GM20431 (cell line): Measurements from ENCODE around the gene LKAAEAR1.

Experiments
- in situ Hi-C: fragments of 300-500 bp; cut with MseI, MboI; formaldehyde crosslinking; loops from one replicate; pipeline ENCODE4 v1.15.0; 2020; ENCODE audit warnings: low sequenced_read_pairs; ENCODE audit not compliant: unreplicated experiment

The LKAAEAR1 gene

DNA sequence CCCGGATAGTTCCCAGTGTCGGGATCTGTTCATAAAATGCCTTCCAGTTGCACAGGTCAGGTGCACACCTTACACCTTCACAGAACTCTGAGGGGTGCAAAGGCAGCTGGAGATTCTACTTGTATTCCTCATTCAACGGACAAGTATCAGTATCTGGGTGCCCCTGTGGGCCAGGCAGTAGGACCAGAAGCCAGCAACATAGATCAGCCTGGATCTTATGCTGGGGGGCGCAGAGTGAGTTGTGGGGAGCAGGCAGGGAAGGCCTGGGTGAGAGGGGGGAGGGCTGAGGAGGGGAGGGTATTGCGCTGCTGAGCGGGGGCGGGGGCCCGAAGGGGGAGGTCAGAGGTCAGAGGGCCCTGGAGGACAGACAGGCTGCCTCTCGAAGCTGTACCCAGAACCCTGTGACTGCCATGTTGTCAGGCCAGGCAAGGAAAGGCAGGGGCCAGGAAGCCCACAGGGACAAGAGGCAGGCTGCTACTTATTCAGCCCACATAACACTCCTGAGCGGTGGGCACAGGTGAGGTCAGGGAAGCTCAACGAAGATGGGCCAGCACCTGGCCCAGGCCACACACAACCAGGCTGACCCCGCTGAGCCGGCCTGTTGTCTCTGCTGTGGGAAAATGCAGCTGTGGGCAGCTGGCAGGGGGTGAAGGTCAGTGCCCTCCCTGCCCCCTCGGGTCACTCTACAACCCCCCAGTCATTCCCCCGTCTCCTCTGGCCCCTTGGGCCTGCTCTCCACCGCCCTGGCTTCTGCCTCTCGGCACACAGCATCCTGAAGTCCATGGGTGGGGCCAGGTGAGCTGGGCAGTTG, 3.2 kb downstream of the LKAAEAR1 start:
- in situ Hi-C loops, result no loop called here

GRCh38 chr20:64080013-64080812, 4.0 kb downstream of the LKAAEAR1 start, which contains the start of gene OPRL1:
TSS of gene OPRL1 (plus strand) at chr20:64080082. CDS start at chr20:64092721, 12,639 bp downstream.
- in situ Hi-C loops, result no loop called here

GRCh38 chr20:64079273-64080012, 4.8 kb downstream of the LKAAEAR1 start, which contains the start of gene RGS19:
TSS of gene RGS19 (minus strand) at chr20:64079518. CDS start at chr20:64076886, 2,632 bp downstream.
- in situ Hi-C loops, result no loop called here

DNA sequence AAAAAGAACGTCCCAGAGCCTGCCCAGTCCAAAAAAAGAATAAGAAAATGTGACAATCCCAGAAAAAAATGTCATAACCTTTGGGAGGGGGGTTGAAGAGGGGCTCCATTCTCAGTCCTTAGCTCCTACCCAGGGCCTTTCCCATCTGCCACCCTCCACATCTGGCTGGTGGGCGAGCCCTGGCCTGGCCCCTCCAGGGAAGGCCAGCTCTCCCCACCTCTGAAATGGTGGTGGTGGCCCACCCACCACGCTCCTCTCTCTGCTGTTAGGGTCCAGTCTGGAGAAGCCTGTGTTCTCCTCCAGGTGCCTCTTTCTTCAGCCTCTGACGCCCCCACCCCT, 5.3 kb downstream of the LKAAEAR1 start:
- in situ Hi-C loops, result no loop called here

DNA sequence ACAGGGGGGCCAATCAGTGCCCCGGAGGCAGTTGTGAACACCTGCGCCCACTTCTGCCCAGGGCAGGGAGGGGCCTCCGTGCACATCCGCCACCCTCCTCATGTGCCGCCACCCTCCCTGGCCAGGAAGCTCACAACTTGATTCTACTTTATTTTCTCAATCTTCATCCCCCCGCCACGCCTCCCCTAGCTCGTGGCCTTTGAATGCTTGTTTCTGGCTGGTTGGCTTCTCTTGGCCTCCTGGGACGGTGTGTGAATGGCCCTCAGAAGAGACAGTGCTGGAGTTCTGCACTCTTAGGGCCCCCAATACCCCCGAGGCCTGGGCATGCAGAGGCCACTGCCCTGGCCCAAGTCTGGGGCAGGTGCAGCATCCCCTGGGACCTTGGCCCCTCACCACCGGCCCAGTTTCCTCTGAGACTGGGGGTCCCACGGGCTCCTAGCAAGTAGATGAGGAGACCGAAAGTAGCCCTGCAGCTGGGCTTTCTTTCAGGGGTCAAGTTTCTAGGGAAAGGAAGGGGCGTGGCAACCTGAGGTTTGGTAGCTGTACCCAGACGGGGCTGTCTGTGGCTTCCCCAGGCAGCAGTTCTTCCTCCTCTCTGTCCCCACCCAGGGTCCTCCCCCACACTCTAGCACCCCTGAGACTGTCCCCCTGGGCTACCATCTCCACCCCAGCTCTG, 6.2 kb downstream of the LKAAEAR1 start:
- in situ Hi-C loops, result no loop called here

GRCh38 chr20:64077541-64077875, 6.7 kb downstream of the LKAAEAR1 start:
- in situ Hi-C loops, result no loop called here

GRCh38 chr20:64077094-64077493, 7.1 kb downstream of the LKAAEAR1 start:
- in situ Hi-C loops, result no loop called here

- in situ Hi-C loops, result no loop called here
Measured at GRCh38 chr20:64076061-64076997, 7.9 kb downstream of the LKAAEAR1 start.

DNA sequence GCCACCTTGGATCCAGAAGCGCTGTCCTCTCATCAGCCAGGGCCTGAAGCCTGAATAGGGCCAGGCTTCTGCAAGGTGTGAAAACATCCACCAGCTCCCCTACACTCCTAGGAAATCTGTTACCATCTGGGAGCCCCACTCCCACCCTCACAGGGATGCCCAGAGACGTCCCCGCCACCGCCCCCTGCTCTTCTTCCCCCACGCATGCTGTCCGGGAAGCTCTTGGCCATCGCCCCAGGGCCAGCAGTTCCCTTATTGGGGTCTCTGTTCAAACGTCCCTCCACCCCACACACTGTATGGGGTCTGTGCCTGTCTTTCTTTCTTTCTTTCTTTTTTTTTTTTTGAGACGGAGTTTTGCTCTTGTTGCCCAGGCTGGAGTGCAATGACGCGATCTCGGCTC, 8.6 kb downstream of the LKAAEAR1 start:
- in situ Hi-C loops, result no loop called here

DNA sequence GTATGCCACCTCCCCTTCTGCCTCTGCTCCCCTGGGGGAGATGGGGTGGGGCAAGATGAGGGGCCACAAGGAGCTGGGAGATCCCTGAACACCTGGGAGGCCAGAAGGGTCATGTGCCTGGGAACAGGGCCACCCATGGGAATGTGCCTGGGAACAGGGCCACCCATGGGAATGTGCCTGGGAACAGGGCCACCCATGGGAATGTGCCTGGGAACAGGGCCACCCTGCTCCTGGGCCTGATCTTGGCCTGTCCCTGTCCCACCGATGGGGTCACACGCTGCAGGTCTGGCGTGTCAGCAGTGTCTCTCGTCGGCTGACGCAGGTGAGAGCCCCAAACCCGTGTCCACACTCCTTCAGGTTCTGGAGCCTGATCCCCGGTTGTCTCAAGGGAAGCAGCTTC, 9.2 kb downstream of the LKAAEAR1 start:
- in situ Hi-C loops, result no loop called here

DNA sequence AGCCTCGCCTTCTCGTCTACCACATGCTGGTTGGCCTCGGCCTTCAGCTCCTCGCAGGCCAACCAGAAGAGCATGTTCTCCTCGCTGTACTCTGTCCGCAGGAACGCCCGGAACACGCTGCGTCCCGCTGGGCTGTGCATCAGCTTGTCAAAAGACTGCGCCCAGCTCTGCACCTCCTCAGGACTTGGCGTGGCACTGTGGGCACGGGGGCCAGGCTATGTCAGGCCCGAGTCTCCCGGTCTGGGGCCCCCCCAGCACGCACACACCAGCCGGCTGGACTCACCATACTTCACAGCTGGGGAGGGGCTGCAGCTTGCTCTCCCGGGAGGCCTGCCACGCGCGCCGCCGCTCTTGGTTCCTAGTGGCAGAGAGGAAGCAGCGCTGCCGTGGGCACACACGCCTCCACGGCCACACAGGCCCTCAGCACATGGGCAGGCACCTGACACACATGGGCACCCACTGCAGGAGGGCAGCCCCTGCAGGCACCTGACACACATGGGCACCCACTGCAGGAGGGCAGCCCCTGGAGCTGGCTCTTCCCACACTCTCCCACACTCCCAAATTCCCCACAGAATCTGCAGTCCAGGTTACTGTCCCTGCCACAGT, 9.9 kb downstream of the LKAAEAR1 start:
- in situ Hi-C loops, result no loop called here

DNA sequence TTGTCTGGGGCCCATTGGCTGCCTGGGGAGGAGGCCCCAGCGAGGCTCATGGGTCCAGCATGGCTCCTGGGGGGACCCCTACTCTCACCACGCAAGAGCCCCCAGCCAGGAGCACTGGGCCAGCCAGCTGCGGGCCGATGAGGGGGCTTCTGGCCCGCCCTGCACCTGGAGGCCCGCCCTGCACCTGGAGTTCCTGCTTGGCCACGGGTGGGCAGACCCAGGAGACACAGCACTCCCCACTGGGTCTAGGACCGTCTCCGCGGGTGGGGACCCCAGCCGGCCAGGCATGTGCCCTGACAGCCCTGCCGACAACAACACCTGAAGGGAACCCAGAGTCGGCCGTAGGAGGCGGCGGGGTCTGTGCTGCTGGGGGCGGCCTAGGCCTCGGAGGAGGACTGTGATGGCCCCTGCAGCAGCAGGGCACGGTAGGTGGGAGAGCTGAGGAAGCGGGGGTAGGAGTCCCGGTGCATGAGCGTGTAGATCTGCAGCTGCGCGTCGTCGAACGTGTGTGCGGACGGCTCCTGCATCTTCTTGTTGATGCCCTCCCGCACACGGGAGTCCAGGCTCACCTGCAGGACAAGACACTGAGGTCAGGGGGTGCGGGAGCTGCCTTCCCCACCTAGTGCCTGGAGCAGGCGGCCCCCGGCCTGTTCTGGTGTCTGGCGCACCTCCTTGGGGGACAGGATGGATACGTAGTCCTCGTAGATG, 10.6 kb downstream of the LKAAEAR1 start:
- in situ Hi-C loops, result no loop called here

GRCh38 chr20:64072498-64073063, 11.6 kb downstream of the LKAAEAR1 start:
- in situ Hi-C loops, result no loop called here

GRCh38 chr20:64071341-64072332, 12.6 kb downstream of the LKAAEAR1 start:
- in situ Hi-C loops, result no loop called here

- in situ Hi-C loops, result no loop called here
Measured at GRCh38 chr20:64070244-64070993, 13.8 kb downstream of the LKAAEAR1 start.
